ENCODE results near the gene CIAPIN1.

The CIAPIN1 gene

DNA sequence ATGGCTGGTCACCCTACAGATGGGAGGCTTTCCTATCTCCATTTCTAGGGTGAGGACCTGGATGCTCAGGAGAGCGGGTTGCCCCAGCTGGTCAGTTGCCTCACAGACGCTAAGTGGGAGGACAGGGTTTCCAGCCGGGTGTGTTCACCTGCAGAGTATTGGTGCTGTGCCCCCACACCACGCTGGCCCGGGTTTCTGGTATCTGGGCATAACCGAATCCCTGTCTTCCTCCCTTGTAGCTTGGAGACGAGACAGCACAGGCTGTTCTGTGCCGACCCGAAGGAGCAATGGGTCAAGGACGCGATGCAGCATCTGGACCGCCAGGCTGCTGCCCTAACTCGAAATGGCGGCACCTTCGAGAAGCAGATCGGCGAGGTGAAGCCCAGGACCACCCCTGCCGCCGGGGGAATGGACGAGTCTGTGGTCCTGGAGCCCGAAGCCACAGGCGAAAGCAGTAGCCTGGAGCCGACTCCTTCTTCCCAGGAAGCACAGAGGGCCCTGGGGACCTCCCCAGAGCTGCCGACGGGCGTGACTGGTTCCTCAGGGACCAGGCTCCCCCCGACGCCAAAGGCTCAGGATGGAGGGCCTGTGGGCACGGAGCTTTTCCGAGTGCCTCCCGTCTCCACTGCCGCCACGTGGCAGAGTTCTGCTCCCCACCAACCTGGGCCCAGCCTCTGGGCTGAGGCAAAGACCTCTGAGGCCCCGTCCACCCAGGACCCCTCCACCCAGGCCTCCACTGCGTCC is 65.2 kb downstream of the CIAPIN1 start:
- no peaks in the 10 kb centered on the region for H3K9me3 ChIP-seq
- H3K36me3 ChIP-seq, result no peaks in the 10 kb centered on the region
- TF ChIP-seq, protein P1, sequence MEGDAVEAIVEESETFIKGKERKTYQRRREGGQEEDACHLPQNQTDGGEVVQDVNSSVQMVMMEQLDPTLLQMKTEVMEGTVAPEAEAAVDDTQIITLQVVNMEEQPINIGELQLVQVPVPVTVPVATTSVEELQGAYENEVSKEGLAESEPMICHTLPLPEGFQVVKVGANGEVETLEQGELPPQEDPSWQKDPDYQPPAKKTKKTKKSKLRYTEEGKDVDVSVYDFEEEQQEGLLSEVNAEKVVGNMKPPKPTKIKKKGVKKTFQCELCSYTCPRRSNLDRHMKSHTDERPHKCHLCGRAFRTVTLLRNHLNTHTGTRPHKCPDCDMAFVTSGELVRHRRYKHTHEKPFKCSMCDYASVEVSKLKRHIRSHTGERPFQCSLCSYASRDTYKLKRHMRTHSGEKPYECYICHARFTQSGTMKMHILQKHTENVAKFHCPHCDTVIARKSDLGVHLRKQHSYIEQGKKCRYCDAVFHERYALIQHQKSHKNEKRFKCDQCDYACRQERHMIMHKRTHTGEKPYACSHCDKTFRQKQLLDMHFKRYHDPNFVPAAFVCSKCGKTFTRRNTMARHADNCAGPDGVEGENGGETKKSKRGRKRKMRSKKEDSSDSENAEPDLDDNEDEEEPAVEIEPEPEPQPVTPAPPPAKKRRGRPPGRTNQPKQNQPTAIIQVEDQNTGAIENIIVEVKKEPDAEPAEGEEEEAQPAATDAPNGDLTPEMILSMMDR (IDR thresholded peaks at IDR 0.05), result no peak
- H3K4me1 ChIP-seq (ENCODE audit: control insufficient read depth in 1 of 2, insufficient read depth in 1 of 2, low read depth in 1 of 2, low read length in 1 of 2), result peaks cover 0 to 3% of the 10 kb centered on the region in 2 experiments
- no peak overlapping the region for H3K4me3 ChIP-seq (ENCODE audit: low read depth in 1 of 2, low read length in 1 of 2)
- no peak overlapping the region for H3K27ac ChIP-seq
- peaks cover 15% of the 10 kb centered on the region for H3K27me3 ChIP-seq

DNA sequence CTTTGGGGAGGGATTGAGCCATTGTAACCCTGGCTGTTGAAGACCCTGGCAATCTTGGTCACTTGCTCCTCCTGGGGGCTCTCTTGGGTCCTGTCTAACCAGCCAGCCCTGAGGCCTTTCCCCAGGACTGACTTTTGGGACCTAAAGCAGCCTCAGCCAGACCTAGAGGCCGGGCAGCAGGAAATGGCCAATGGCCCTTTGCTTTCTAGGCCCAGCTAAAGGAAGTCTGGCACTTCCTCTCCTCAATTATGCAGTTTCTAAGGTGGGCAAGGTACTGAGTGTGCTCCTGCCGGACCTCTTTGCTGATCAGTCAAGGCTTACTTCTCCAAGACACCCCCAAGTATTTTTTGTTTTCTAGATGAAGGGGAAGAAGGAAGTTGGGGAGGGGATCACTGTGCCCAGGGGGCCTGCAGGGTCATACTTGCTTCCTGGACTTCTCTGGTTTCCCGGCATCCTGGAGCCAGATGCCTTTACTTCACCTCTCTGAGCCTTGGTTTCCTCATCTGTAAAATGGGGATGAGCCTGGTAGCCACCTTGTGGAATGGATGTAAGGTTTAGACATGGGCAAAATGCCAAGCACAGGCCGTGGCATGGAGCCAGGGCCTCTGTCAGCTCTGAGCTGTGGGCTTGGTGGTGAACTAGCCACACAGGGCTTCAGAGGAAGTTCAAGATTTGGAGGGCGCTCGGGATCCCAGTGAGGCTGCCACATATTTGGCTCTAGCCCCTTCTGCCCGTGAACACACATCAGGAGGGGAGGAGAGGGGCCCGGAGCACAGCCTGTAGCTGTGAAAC is 66.3 kb downstream of the CIAPIN1 start:
- TF ChIP-seq, protein P1 (IDR thresholded peaks at IDR 0.05), result no peak

DNA sequence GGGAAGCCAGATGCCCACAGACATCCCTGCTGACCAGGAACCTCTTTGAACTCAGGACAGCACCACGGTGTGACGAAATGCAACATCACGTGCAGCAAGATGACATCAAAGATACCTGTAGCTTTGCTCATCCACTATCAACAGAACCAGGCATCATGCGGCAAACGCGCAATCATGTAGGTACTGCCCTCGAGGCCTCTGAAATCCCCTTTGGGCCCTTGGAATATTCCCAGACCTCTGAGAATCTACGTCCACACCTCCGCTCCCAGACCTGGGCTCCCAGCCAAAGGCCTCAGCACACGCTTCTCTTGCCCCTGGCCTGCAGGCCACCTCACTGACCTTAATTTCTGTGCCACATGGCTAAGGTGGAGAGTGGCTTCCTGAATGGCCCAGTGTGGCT is 67.6 kb downstream of the CIAPIN1 start:
- Histone ChIP-seq H3K27ac (no peak overlapping the region), H3K4me3 (ENCODE audit: low read depth in 1 of 2, low read length in 1 of 2) (no peak overlapping the region), H3K4me1 (ENCODE audit: control insufficient read depth in 1 of 2, insufficient read depth in 1 of 2, low read depth in 1 of 2, low read length in 1 of 2) (peaks cover 0 to 3% of the 10 kb centered on the region in 2 experiments), H3K36me3 (no peaks in the 10 kb centered on the region), H3K27me3 (peaks cover 19% of the 10 kb centered on the region), H3K9me3 (no peaks in the 10 kb centered on the region)
- TF ChIP-seq, protein P1 (IDR thresholded peaks at IDR 0.05), result no peak

More for the DNA sequence above, 66.3 kb downstream of the CIAPIN1 start:
- H3K9me3 ChIP-seq, result no peaks in the 10 kb centered on the region
- H3K4me3 ChIP-seq (ENCODE audit: low read depth in 1 of 2, low read length in 1 of 2), result no peak overlapping the region
- no peaks in the 10 kb centered on the region for H3K36me3 ChIP-seq
- peaks cover 16% of the 10 kb centered on the region for H3K27me3 ChIP-seq
- no peak overlapping the region for H3K27ac ChIP-seq
- H3K4me1 ChIP-seq (ENCODE audit: control insufficient read depth in 1 of 2, insufficient read depth in 1 of 2, low read depth in 1 of 2, low read length in 1 of 2), result peaks cover 0 to 3% of the 10 kb centered on the region in 2 experiments

All from neutrophil (primary cell).